SK-N-SH (cell line): Measurements from ENCODE around the gene CD86. TPM values are rescaled to one million over a fixed set of nuclear protein-coding genes. Genes with fewer than 3 reads are reported as not detected.

Experiments used
- CTCF ChIA-PET: fragments of 300-600, 350-600 bp; formaldehyde crosslinking; extraction: SDS; loops from one replicate; lab custom pipeline; 2021; lab: Yijun Ruan, JAX
- POLR2A ChIA-PET: fragments of 350-600 bp; sonication (Branson Sonifier 250); formaldehyde crosslinking; extraction: SDS; loops from one replicate; lab custom pipeline; 2020; ENCODE audit warnings: antibody characterized with exemption, inconsistent platforms; lab: Yijun Ruan, JAX
- DNase-seq: peaks from one replicate; pipeline ENCODE4 v3.0.0; 2012
- H2AFZ ChIP-seq: fragments of 200-600 bp; sonication (generic); 2 replicates; pipeline ENCODE4 v1.8.1; 2016; ENCODE audit warnings: antibody characterized with exemption, mild to moderate bottlenecking, low read depth
- H3F3A ChIP-seq: fragments of 200-600 bp; sonication (generic); replicated peaks from 2 replicates; pipeline ENCODE3; 2016; ENCODE audit warnings: antibody characterized with exemption, mild to moderate bottlenecking; ENCODE audit not compliant: insufficient read depth
- H3K27ac ChIP-seq, 2 experiments: fragments of 200-500 bp in 1 of 2; fragments of 200-600 bp in 1 of 2; sonication (Bioruptor generic) in 1 of 2; sonication (generic), shearing (Covaris generic) in 1 of 2; 2 replicates each; pipeline versions ENCODE4 v1.5.1 to v1.6.1; 2014 to 2016; ENCODE audit warnings: low read depth in 2 of 2, inconsistent platforms in 1 of 2, low read length in 1 of 2, mild to moderate bottlenecking in 1 of 2, mixed read lengths in 1 of 2
- H3K27me3 ChIP-seq: fragments of 200-600 bp; sonication (generic), shearing (Covaris generic); 2 replicates; pipeline ENCODE4 v1.6.1; 2016; ENCODE audit warnings: mixed run types; ENCODE audit not compliant: insufficient read depth
- H3K36me3 ChIP-seq, 2 experiments: fragments of 200-500 bp in 1 of 2; fragments of 200-600 bp in 1 of 2; sonication (Bioruptor generic) in 1 of 2; sonication (generic) in 1 of 2; replicated peaks in 1 of 2; 2 replicates each; pipeline versions ENCODE3 to v1.5.1; 2014 to 2016; ENCODE audit warnings: low read length in 1 of 2, mild to moderate bottlenecking in 1 of 2; ENCODE audit not compliant: insufficient read depth in 2 of 2, control insufficient read depth in 1 of 2
- H3K4me1 ChIP-seq, 2 experiments: fragments of 200-500 bp in 1 of 2; fragments of 200-600 bp in 1 of 2; sonication (Bioruptor generic) in 1 of 2; sonication (generic), shearing (Covaris generic) in 1 of 2; 2 replicates each; pipeline versions ENCODE4 v1.5.1 to v1.6.1; 2014 to 2016; ENCODE audit warnings: low read depth in 1 of 2, low read length in 1 of 2, mixed run types in 1 of 2; ENCODE audit not compliant: insufficient read depth in 2 of 2, control insufficient read depth in 1 of 2
- H3K4me2 ChIP-seq: fragments of 200-600 bp; sonication (generic), shearing (Covaris generic); 2 replicates; pipeline ENCODE4 v1.6.1; 2017; ENCODE audit warnings: mixed run types
- H3K4me3 ChIP-seq, 2 experiments: fragments of 200-500 bp in 1 of 2; fragments of 200-600 bp in 1 of 2; sonication (Bioruptor generic) in 1 of 2; sonication (generic), shearing (Covaris generic) in 1 of 2; 2 replicates each; pipeline versions ENCODE4 v1.5.1 to v1.8.1; 2014 to 2016; ENCODE audit warnings: low read depth in 2 of 2, inconsistent platforms in 1 of 2, low read length in 1 of 2, mild to moderate bottlenecking in 1 of 2, mixed read lengths in 1 of 2, moderate library complexity in 1 of 2
- H3K79me2 ChIP-seq: fragments of 200-600 bp; sonication (generic); 2 replicates; pipeline ENCODE4 v1.8.1; 2017; ENCODE audit warnings: mild to moderate bottlenecking; ENCODE audit not compliant: insufficient read depth
- H3K9ac ChIP-seq: fragments of 200-600 bp; sonication (generic); 2 replicates; pipeline ENCODE4 v1.6.1; 2017; ENCODE audit warnings: mixed run types
- H3K9me2 ChIP-seq: fragments of 200-600 bp; sonication (generic); 2 replicates; pipeline ENCODE4 v1.6.1; 2017; ENCODE audit warnings: mixed run types
- H3K9me3 ChIP-seq: fragments of 200-600 bp; sonication (generic); 2 replicates; pipeline ENCODE4 v1.6.1; 2017; ENCODE audit warnings: mixed run types, mild to moderate bottlenecking, moderate library complexity
- H4K20me1 ChIP-seq: fragments of 200-600 bp; sonication (generic); 2 replicates; pipeline ENCODE4 v1.6.1; 2017; ENCODE audit warnings: mild to moderate bottlenecking, mixed run types; ENCODE audit not compliant: insufficient read depth
- CHD2 ChIP-seq: fragments of 150-350 bp; IDR thresholded peaks from 2 replicates; pipeline ENCODE4 v1.6.1; 2018; ENCODE audit warnings: low read length; ENCODE audit not compliant: partially characterized antibody
- CTCF ChIP-seq: fragments of 200-600 bp; sonication (generic); IDR thresholded peaks from 2 replicates; pipeline ENCODE4 v1.6.1; 2017; ENCODE audit warnings: antibody characterized with exemption, mild to moderate bottlenecking, moderate library complexity
- EZH2phosphoT487 ChIP-seq: fragments of 200-600 bp; sonication (generic); IDR thresholded peaks from 2 replicates; pipeline ENCODE4 v1.6.1; 2017; ENCODE audit warnings: low read depth, mixed run types, mild to moderate bottlenecking, antibody characterized with exemption, moderate library complexity, borderline replicate concordance
- FOXJ3 ChIP-seq: sonication (generic); formaldehyde crosslinking; IDR thresholded peaks from 2 replicates; pipeline ENCODE4 v1.5.1; 2020; ENCODE audit warnings: mild to moderate bottlenecking, missing genetic modification reagents
- GABPA ChIP-seq: IDR thresholded peaks from 2 replicates; pipeline ENCODE4 v1.4.0; 2012; ENCODE audit warnings: low read depth, mild to moderate bottlenecking
- IRF3 ChIP-seq: fragments of 150-350 bp; IDR thresholded peaks from 2 replicates; pipeline ENCODE4 v1.6.1; 2016; ENCODE audit warnings: mild to moderate bottlenecking, low read depth, low read length
- MAX ChIP-seq: IDR thresholded peaks from 2 replicates; pipeline ENCODE4 v1.4.0; 2012; ENCODE audit warnings: low read depth
- MEF2A ChIP-seq: IDR thresholded peaks from 2 replicates; pipeline ENCODE4 v1.4.0; 2012; ENCODE audit warnings: low read depth, borderline replicate concordance
- NRF1 ChIP-seq: IDR thresholded peaks from 2 replicates; pipeline ENCODE4 v1.6.1; 2012; ENCODE audit warnings: low read depth, mild to moderate bottlenecking, low read length
- REST ChIP-seq: IDR thresholded peaks from 2 replicates; pipeline ENCODE4 v1.6.1; 2012; ENCODE audit warnings: mild to moderate bottlenecking, low read depth, low read length, moderate library complexity
- RFX5 ChIP-seq: IDR thresholded peaks from 2 replicates; pipeline ENCODE4 v1.6.1; 2012; ENCODE audit warnings: mild to moderate bottlenecking, improper control_type of control experiment, low read length
- TEAD4 ChIP-seq: IDR thresholded peaks from 2 replicates; pipeline ENCODE4 v1.4.0; 2012; ENCODE audit warnings: mild to moderate bottlenecking, borderline replicate concordance; ENCODE audit not compliant: insufficient read depth
- USF1 ChIP-seq: IDR thresholded peaks from 2 replicates; pipeline ENCODE4 v1.4.0; 2012; ENCODE audit warnings: low read depth, borderline replicate concordance
- USF2 ChIP-seq: fragments of 150-350 bp; IDR thresholded peaks from 2 replicates; pipeline ENCODE4 v1.6.1; 2017; ENCODE audit warnings: antibody characterized with exemption, low read length, low read depth, borderline replicate concordance
- WGBS: methylation state at CpG from one replicate; pipeline ENCODE4 v1.1.6; 2017; ENCODE audit warnings: low lambda C conversion rate; 5-methylcytosine and 5-hydroxymethylcytosine counted together
- polyA plus RNA-seq, 3 experiments: library from polyadenylated mRNA; depleted of rRNA; stranded (reverse); fragments of >200 nt; gene quantifications; 2 replicates each; pipeline ENCODE4 v1.2.3, GENCODE V29; 2012

CD86 gene
- polyA plus RNA-seq, 1 of the 3 experiments (the other 2 are of a cell fraction), result not detected

GRCh38 chr3:122057671-122058070 is 2.5 kb downstream of the CD86 start (continued):
- TF ChIP-seq EZH2phosphoT487 (no peak), USF2 (no peak), MEF2A (no peak), RFX5 (no peak), USF1 (no peak)

GRCh38 chr3:122058294-122058693 is 3.1 kb downstream of the CD86 start:
- no peaks in the 10 kb centered on the region for H3K4me1 ChIP-seq
- ChIA-PET CTCF (no interaction called here), POLR2A (no interaction called here)
- H3K4me3 ChIP-seq, result no peak overlapping the region
- H3F3A ChIP-seq, result no peaks in the 10 kb centered on the region
- no peak for DNase-seq
- no peaks in the 10 kb centered on the region for H4K20me1 ChIP-seq
- no peak overlapping the region for H3K9ac ChIP-seq
- H3K27ac ChIP-seq, result no peak overlapping the region
- no peaks in the 10 kb centered on the region for H3K36me3 ChIP-seq
- no peaks in the 10 kb centered on the region for H3K79me2 ChIP-seq
- H3K27me3 ChIP-seq, result no peaks in the 10 kb centered on the region
- H3K4me2 ChIP-seq, result no peak overlapping the region
- no peaks in the 10 kb centered on the region for H3K9me2 ChIP-seq
- no peak for TF ChIP-seq CHD2
- no peak for TF ChIP-seq CTCF
- no peak for TF ChIP-seq GABPA
- no peak for TF ChIP-seq MAX
- TF ChIP-seq IRF3, result no peak
- no peak for TF ChIP-seq MEF2A
- no peak for TF ChIP-seq TEAD4
- TF ChIP-seq REST, result no peak
- TF ChIP-seq FOXJ3 (CRISPR knock-in tag), result no peak
- TF ChIP-seq NRF1, result no peak
- WGBS, result 5% methylated on average over 1 of the region's 1 CpG
- H2AFZ ChIP-seq, result no peak overlapping the region
- H3K9me3 ChIP-seq, result no peaks in the 10 kb centered on the region
